Mucosa of rectum (tissue), 2 donors: Measurements from ENCODE around the gene GRIP1.

Source experiments
- H3K27ac ChIP-seq, 2 donors: one replicate each; pipeline ENCODE4 v1.7.0; 2013; ENCODE audit warnings: inconsistent platforms in 2 of 2, low read depth in 2 of 2, low read length in 2 of 2
- H3K27me3 ChIP-seq, 2 donors: one replicate each; pipeline ENCODE4 v1.7.0; 2013; ENCODE audit warnings: low read length in 2 of 2; ENCODE audit not compliant: control insufficient read depth in 2 of 2, insufficient read depth in 2 of 2
- H3K36me3 ChIP-seq, 2 donors: one replicate each; pipeline ENCODE4 v1.7.0; 2013; ENCODE audit warnings: low read length in 2 of 2; ENCODE audit not compliant: control insufficient read depth in 2 of 2, insufficient read depth in 2 of 2
- H3K4me1 ChIP-seq, 2 donors: one replicate each; pipeline ENCODE4 v1.7.0; 2013; ENCODE audit warnings: low read length in 2 of 2, mild to moderate bottlenecking in 1 of 2; ENCODE audit not compliant: control insufficient read depth in 2 of 2, insufficient read depth in 2 of 2
- H3K4me3 ChIP-seq, 2 donors: one replicate each; pipeline ENCODE4 v1.7.0; 2013; ENCODE audit warnings: low read length in 2 of 2
- H3K9ac ChIP-seq, 2 donors: one replicate each; pipeline ENCODE4 v1.7.0; 2013; ENCODE audit warnings: low read length in 2 of 2, low read depth in 1 of 2, mild to moderate bottlenecking in 1 of 2
- H3K9me3 ChIP-seq, 2 donors: one replicate each; pipeline ENCODE4 v1.7.0; 2013; ENCODE audit warnings: low read length in 2 of 2; ENCODE audit not compliant: control insufficient read depth in 2 of 2
- donor health status: healthy.
- donor health status: Normal muscosa, but diverticular disease.

GRIP1 gene

GRCh38 chr12:66709893-66710292 is 31.0 kb upstream of the GRIP1 start:
- H3K36me3 ChIP-seq, result no peaks in the 10 kb centered on the region
- no peak overlapping the region for H3K27ac ChIP-seq
- H3K9ac ChIP-seq, result no peak overlapping the region
- no peaks in the 10 kb centered on the region for H3K9me3 ChIP-seq
- H3K4me1 ChIP-seq, result no peaks in the 10 kb centered on the region
- no peak overlapping the region for H3K4me3 ChIP-seq
- H3K27me3 ChIP-seq, result no peaks in the 10 kb centered on the region

- Histone ChIP-seq H3K4me1 (no peaks in the 10 kb centered on the region), H3K9me3 (no peaks in the 10 kb centered on the region), H3K27ac (no peak overlapping the region), H3K4me3 (no peak overlapping the region), H3K9ac (no peak overlapping the region), H3K27me3 (no peaks in the 10 kb centered on the region), H3K36me3 (no peaks in the 10 kb centered on the region)
Observed at GRCh38 chr12:66709457-66709773, 30.5 kb upstream of the GRIP1 start.

- Histone ChIP-seq H3K27ac (no peak overlapping the region), H3K9me3 (no peaks in the 10 kb centered on the region), H3K36me3 (no peaks in the 10 kb centered on the region), H3K9ac (no peak overlapping the region), H3K4me1 (no peaks in the 10 kb centered on the region), H3K4me3 (no peak overlapping the region), H3K27me3 (no peaks in the 10 kb centered on the region)
Observed at GRCh38 chr12:66708704-66709456, 30.0 kb upstream of the GRIP1 start.

GRCh38 chr12:66707002-66707697 is 28.3 kb upstream of the GRIP1 start:
- H3K4me1 ChIP-seq, result no peaks in the 10 kb centered on the region
- no peaks in the 10 kb centered on the region for H3K9me3 ChIP-seq
- no peaks in the 10 kb centered on the region for H3K36me3 ChIP-seq
- no peak overlapping the region for H3K4me3 ChIP-seq
- H3K27ac ChIP-seq, result no peak overlapping the region
- no peaks in the 10 kb centered on the region for H3K27me3 ChIP-seq
- no peak overlapping the region for H3K9ac ChIP-seq

GRCh38 chr12:66699738-66700482 is 21.0 kb upstream of the GRIP1 start:
- Histone ChIP-seq H3K9ac (no peak overlapping the region), H3K4me3 (no peak overlapping the region), H3K27ac (no peak overlapping the region), H3K9me3 (no peaks in the 10 kb centered on the region), H3K4me1 (no peaks in the 10 kb centered on the region), H3K27me3 (no peaks in the 10 kb centered on the region), H3K36me3 (no peaks in the 10 kb centered on the region)

GRCh38 chr12:66698558-66698957 is 19.7 kb upstream of the GRIP1 start:
- H3K27me3 ChIP-seq, result no peaks in the 10 kb centered on the region
- no peaks in the 10 kb centered on the region for H3K36me3 ChIP-seq
- H3K9ac ChIP-seq, result no peak overlapping the region
- H3K27ac ChIP-seq, result no peak overlapping the region
- no peaks in the 10 kb centered on the region for H3K4me1 ChIP-seq
- no peaks in the 10 kb centered on the region for H3K9me3 ChIP-seq
- no peak overlapping the region for H3K4me3 ChIP-seq

GRCh38 chr12:66697404-66697803 is 18.5 kb upstream of the GRIP1 start:
- H3K36me3 ChIP-seq, result no peaks in the 10 kb centered on the region
- no peaks in the 10 kb centered on the region for H3K27me3 ChIP-seq
- no peak overlapping the region for H3K27ac ChIP-seq
- H3K4me3 ChIP-seq, result no peak overlapping the region
- no peaks in the 10 kb centered on the region for H3K4me1 ChIP-seq
- no peak overlapping the region for H3K9ac ChIP-seq
- H3K9me3 ChIP-seq, result no peaks in the 10 kb centered on the region

- no peaks in the 10 kb centered on the region for H3K36me3 ChIP-seq
- no peaks in the 10 kb centered on the region for H3K4me1 ChIP-seq
- H3K27ac ChIP-seq, result no peak overlapping the region
- H3K27me3 ChIP-seq, result no peaks in the 10 kb centered on the region
- H3K9me3 ChIP-seq, result no peaks in the 10 kb centered on the region
- H3K9ac ChIP-seq, result no peak overlapping the region
- no peak overlapping the region for H3K4me3 ChIP-seq
Observed at GRCh38 chr12:66694666-66695613, 16.1 kb upstream of the GRIP1 start.

GRCh38 chr12:66693901-66694513 is 15.1 kb upstream of the GRIP1 start:
- no peak overlapping the region for H3K4me3 ChIP-seq
- H3K9ac ChIP-seq, result no peak overlapping the region
- H3K4me1 ChIP-seq, result no peaks in the 10 kb centered on the region
- no peaks in the 10 kb centered on the region for H3K27me3 ChIP-seq
- no peaks in the 10 kb centered on the region for H3K36me3 ChIP-seq
- H3K9me3 ChIP-seq, result no peaks in the 10 kb centered on the region
- no peak overlapping the region for H3K27ac ChIP-seq
